ENCODE measurements around the gene THY1. TPM values are rescaled to one million over a fixed set of nuclear protein-coding genes. Genes with fewer than 3 reads are reported as not detected.

Gene THY1
- total and polyA plus RNA-seq, 7 donors = 0.42 to 6.4 (median 1.1) TPM

GRCh38 chr11:119371067-119371601 lies 51.8 kb downstream of the THY1 start:
- no peak for DNase-seq
- intact Hi-C loops (cut with DNase I) = no loop called here
- WGBS, 3 donors = 28 to 36% (median 33%) methylated on average over 8 of the region's 8 CpGs

DNA sequence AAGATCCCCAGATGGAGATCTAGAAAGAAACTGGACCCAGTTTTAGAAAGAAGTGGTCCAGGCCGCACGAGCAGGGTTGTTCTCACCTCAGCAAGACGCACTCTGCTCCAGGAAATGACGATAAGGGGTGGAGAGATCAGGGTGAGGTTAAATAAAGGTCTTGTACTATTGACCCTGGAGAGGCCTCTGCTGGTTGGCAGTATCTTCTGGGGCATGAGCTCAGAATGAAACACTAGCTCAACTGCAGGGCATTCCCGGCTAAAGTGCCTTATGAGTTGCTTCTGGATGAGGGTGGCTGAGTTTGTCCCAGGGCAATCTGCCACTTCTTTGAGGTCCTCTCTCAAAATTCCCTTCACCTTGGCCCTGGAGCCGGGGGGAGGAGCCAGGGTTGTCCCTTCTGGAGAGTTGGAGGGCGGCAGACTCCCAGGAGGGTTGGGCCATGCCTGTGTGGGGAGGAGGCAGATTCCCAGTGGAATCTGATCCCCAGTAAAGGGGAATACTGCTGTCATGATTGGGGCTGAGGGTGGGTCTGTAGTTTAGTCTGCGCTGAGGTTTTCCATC lies 52.4 kb downstream of the THY1 start:
- no peaks in the 10 kb centered on the region for H3K27me3 ChIP-seq (ENCODE audit: insufficient read depth in 3 of 3, low read length in 2 of 3)
- TF ChIP-seq, protein P1, sequence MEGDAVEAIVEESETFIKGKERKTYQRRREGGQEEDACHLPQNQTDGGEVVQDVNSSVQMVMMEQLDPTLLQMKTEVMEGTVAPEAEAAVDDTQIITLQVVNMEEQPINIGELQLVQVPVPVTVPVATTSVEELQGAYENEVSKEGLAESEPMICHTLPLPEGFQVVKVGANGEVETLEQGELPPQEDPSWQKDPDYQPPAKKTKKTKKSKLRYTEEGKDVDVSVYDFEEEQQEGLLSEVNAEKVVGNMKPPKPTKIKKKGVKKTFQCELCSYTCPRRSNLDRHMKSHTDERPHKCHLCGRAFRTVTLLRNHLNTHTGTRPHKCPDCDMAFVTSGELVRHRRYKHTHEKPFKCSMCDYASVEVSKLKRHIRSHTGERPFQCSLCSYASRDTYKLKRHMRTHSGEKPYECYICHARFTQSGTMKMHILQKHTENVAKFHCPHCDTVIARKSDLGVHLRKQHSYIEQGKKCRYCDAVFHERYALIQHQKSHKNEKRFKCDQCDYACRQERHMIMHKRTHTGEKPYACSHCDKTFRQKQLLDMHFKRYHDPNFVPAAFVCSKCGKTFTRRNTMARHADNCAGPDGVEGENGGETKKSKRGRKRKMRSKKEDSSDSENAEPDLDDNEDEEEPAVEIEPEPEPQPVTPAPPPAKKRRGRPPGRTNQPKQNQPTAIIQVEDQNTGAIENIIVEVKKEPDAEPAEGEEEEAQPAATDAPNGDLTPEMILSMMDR (IDR thresholded peaks at IDR 0.05) = no peak
- peak overlapping the region; percentile 45 for H3K4me3 ChIP-seq
- H3K36me3 ChIP-seq (ENCODE audit: insufficient read depth in 1 of 2, low read depth in 1 of 2) = peaks cover 0 to 6% of the 10 kb centered on the region in 2 donors
- H3K27ac ChIP-seq = peak overlapping the region; percentile 97
- intact Hi-C loops (cut with DNase I) = no loop called here
- peak; percentile 20 to 54 (median 50) for ATAC-seq
- H3K9me3 ChIP-seq = no peaks in the 10 kb centered on the region
- peak; percentile 70 to 89 for DNase-seq
- H3K4me1 ChIP-seq = peaks cover 96% of the 10 kb centered on the region
- WGBS, 3 donors = 15 to 21% (median 16%) methylated on average over 8 of the region's 8 CpGs

More at GRCh38 chr11:119371067-119371601, 51.8 kb downstream of the THY1 start:
- H3K9me3 ChIP-seq = no peaks in the 10 kb centered on the region
- H3K4me1 ChIP-seq = peaks cover 96% of the 10 kb centered on the region
- H3K4me3 ChIP-seq = peak overlapping the region; percentile 45
- ATAC-seq = peak in 2 of 4 donors; percentile 4 to 9
- TF ChIP-seq, protein P1 (IDR thresholded peaks at IDR 0.05) = no peak
- peaks cover 0 to 6% of the 10 kb centered on the region in 2 donors for H3K36me3 ChIP-seq (ENCODE audit: insufficient read depth in 1 of 2, low read depth in 1 of 2)
- H3K27me3 ChIP-seq (ENCODE audit: insufficient read depth in 3 of 3, low read length in 2 of 3) = no peaks in the 10 kb centered on the region
- peak overlapping the region; percentile 97 for H3K27ac ChIP-seq

GRCh38 chr11:119369132-119369925 lies 53.6 kb downstream of the THY1 start:
- H3K27me3 ChIP-seq (ENCODE audit: insufficient read depth in 3 of 3, low read length in 2 of 3) = no peaks in the 10 kb centered on the region
- DNase-seq (no peak), ATAC-seq (peak in 1 of 4 donors; percentile 9)
- peak overlapping the region; percentile 97 for H3K27ac ChIP-seq
- intact Hi-C loops (cut with DNase I) = no loop called here
- peaks cover 94% of the 10 kb centered on the region for H3K4me1 ChIP-seq
- TF ChIP-seq, protein P1 (IDR thresholded peaks at IDR 0.05) = no peak
- WGBS, 3 donors = 26 to 32% (median 28%) methylated on average over 13 of the region's 13 CpGs
- peaks cover 0 to 6% of the 10 kb centered on the region in 2 donors for H3K36me3 ChIP-seq (ENCODE audit: insufficient read depth in 1 of 2, low read depth in 1 of 2)
- H3K4me3 ChIP-seq = peak overlapping the region; percentile 11
- no peaks in the 10 kb centered on the region for H3K9me3 ChIP-seq

- DNase-seq (peak; percentile 87 to 97), ATAC-seq (peak; percentile 29 to 54 (median 52))
- intact Hi-C loops (cut with DNase I) = no loop called here
- Histone ChIP-seq H3K9me3 (no peaks in the 10 kb centered on the region), H3K4me3 (peak overlapping the region; percentile 11), H3K27me3 (ENCODE audit: insufficient read depth in 3 of 3, low read length in 2 of 3) (no peaks in the 10 kb centered on the region), H3K27ac (peak overlapping the region; percentile 97), H3K4me1 (peaks cover 86% of the 10 kb centered on the region), H3K36me3 (ENCODE audit: insufficient read depth in 1 of 2, low read depth in 1 of 2) (peaks cover 0 to 6% of the 10 kb centered on the region in 2 donors)
- 21 to 29% (median 21%) methylated on average over 17 of the region's 17 CpGs for WGBS, 3 donors
- TF ChIP-seq, protein P1 (IDR thresholded peaks at IDR 0.05) = no peak
These were observed 54.6 kb downstream of the THY1 start for GRCh38 chr11:119368121-119369034.
